ENCODE results near the gene STARD3.

DNA sequence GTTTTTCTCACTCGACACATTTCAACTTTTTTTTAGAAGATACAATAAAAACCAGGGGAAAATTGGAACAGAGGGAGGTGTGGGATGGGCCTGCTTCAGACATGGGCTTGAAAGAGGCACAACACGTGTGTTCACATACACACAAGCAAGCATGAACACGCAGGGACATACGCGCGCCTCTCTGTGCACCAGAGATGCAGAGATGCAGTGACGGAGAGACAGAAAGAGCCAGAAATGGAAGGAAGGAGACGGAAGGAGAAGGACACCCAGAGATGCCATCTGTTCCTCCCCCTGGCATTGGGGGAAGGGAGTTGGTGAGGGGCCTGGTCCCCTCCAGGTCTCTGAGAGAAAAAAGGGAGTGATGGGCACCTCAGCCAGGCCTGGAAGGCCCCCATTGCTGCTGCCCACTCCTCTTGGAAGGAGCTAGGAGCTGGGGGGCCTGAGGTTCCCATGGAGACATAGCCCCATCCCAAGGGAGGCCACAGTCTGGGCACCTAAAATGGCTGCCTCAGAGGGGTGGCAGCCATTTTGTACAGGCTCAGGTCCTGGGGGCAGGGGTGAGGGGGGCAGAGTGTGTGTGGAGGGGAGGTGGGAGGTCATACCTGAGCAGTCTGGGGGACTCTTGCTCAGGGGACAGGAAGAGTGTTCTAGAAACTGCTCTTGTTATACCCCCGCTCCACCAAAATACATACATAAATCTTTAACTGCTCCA, 25.4 kb upstream of the STARD3 start:
- TF ChIP-seq, protein P1, sequence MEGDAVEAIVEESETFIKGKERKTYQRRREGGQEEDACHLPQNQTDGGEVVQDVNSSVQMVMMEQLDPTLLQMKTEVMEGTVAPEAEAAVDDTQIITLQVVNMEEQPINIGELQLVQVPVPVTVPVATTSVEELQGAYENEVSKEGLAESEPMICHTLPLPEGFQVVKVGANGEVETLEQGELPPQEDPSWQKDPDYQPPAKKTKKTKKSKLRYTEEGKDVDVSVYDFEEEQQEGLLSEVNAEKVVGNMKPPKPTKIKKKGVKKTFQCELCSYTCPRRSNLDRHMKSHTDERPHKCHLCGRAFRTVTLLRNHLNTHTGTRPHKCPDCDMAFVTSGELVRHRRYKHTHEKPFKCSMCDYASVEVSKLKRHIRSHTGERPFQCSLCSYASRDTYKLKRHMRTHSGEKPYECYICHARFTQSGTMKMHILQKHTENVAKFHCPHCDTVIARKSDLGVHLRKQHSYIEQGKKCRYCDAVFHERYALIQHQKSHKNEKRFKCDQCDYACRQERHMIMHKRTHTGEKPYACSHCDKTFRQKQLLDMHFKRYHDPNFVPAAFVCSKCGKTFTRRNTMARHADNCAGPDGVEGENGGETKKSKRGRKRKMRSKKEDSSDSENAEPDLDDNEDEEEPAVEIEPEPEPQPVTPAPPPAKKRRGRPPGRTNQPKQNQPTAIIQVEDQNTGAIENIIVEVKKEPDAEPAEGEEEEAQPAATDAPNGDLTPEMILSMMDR (IDR thresholded peaks at IDR 0.05): no peak
- TF ChIP-seq POLR2A (IDR thresholded peaks at IDR 0.05): no peak
